A549 (cell line): Measurements from ENCODE around the gene SLC39A5. TPM values are rescaled to one million over a fixed set of nuclear protein-coding genes. Genes with fewer than 3 reads are reported as not detected.

Experiments used
- ATAC-seq, 2 experiments: fragments of 200-7000 bp in 1 of 2; fragments of >200 bp in 1 of 2; cut with Nextera tagmentation in 1 of 2; cut with Tn5 transposase in 1 of 2; 3 replicates each; pipeline versions ENCODE4 v1.8.0 to v1.9.1; 2018 to 2020; ENCODE audit warnings: mild to moderate bottlenecking in 1 of 2, moderate library complexity in 1 of 2
- CTCF ChIA-PET: fragments of 300-600 bp; sonication (Branson Sonifier 250); formaldehyde crosslinking; extraction: SDS; loops from one replicate; lab custom pipeline; 2021; ENCODE audit warnings: antibody characterized with exemption, inconsistent platforms; lab: Yijun Ruan, JAX
- POLR2A ChIA-PET: fragments of 350-600 bp; formaldehyde crosslinking; extraction: SDS; loops from one replicate; lab custom pipeline; 2021; ENCODE audit warnings: antibody characterized with exemption, inconsistent platforms; lab: Yijun Ruan, JAX
- DNase-seq, 2 experiments: peaks; one replicate each; pipeline versions ENCODE4 v3.0.0 to v3.0.0-alpha.2; 2011 to 2016; ENCODE audit warnings: low read depth in 1 of 2, low spot score in 1 of 2
- FAIRE-seq: peaks from 2 replicates; lab custom pipeline; 2011; peaks lifted over from hg19 to GRCh38; lab: Jason Lieb, UNC
- H3K27ac ChIP-seq, 2 experiments: fragments of >200 bp; sonication (Bioruptor Twin); formaldehyde crosslinking; 3 replicates each; pipeline ENCODE4 v1.5.1; 2016 to 2017
- H3K4me1 ChIP-seq: fragments of >200 bp; sonication (Bioruptor Twin); formaldehyde crosslinking; 3 replicates; pipeline ENCODE4 v1.6.1; 2016
- H3K4me2 ChIP-seq: fragments of >200 bp; sonication (Bioruptor Twin); formaldehyde crosslinking; 3 replicates; pipeline ENCODE4 v1.6.1; 2016
- H3K4me3 ChIP-seq: fragments of >200 bp; sonication (Bioruptor Twin); formaldehyde crosslinking; 3 replicates; pipeline ENCODE4 v1.5.1; 2016
- H3K9me3 ChIP-seq: fragments of >200 bp; sonication (Bioruptor Twin); formaldehyde crosslinking; 3 replicates; pipeline ENCODE4 v1.6.1; 2016
- EP300 ChIP-seq, 2 experiments: fragments of >200 bp; sonication (Bioruptor Twin); formaldehyde crosslinking; IDR thresholded peaks; 2 replicates in 1 of 2; 3 replicates in 1 of 2; pipeline ENCODE4 v1.6.1; 2016 to 2017
- ESRRA ChIP-seq: fragments of 150-350 bp; IDR thresholded peaks from 2 replicates; pipeline ENCODE4 v1.6.1; 2014; ENCODE audit warnings: mild to moderate bottlenecking, low read length, borderline replicate concordance
- FOSB ChIP-seq: fragments of 250-450 bp; sonication (Bioruptor Pico); IDR thresholded peaks from 2 replicates; pipeline ENCODE4 v1.5.0; 2020; ENCODE audit warnings: mild to moderate bottlenecking, moderate library complexity
- FOSL2 ChIP-seq, 2 experiments: fragments of 450-650 bp in 1 of 2; fragments of >200 bp in 1 of 2; sonication (Bioruptor Twin) in 1 of 2; formaldehyde crosslinking; IDR thresholded peaks; 2 replicates each; pipeline versions ENCODE4 v1.5.0 to v1.6.1; 2016 to 2020; ENCODE audit warnings: mild to moderate bottlenecking in 1 of 2, moderate library complexity in 1 of 2
- GATA3 ChIP-seq: IDR thresholded peaks from 2 replicates; pipeline ENCODE4 v1.6.1; 2012; ENCODE audit warnings: borderline replicate concordance
- HES2 ChIP-seq: fragments of >200 bp; sonication (Bioruptor Twin); formaldehyde crosslinking; IDR thresholded peaks from 2 replicates; pipeline ENCODE4 v1.6.1; 2016
- HEYL ChIP-seq: fragments of 250-450 bp; sonication (Bioruptor Pico); IDR thresholded peaks from 2 replicates; pipeline ENCODE4 v1.8.0; 2021; ENCODE audit warnings: mild to moderate bottlenecking, moderate library complexity
- HOXA7 ChIP-seq: fragments of 250-450 bp; sonication (Bioruptor Pico); IDR thresholded peaks from 2 replicates; pipeline ENCODE4 v1.5.0; 2020; ENCODE audit warnings: mild to moderate bottlenecking, moderate library complexity
- JUNB ChIP-seq: fragments of >200 bp; sonication (Bioruptor Twin); formaldehyde crosslinking; IDR thresholded peaks from 2 replicates; pipeline ENCODE4 v1.6.1; 2016
- MAX ChIP-seq: IDR thresholded peaks from 2 replicates; pipeline ENCODE4 v1.6.1; 2012
- MAZ ChIP-seq: fragments of 150-350 bp; IDR thresholded peaks from 2 replicates; pipeline ENCODE4 v1.6.1; 2014; ENCODE audit warnings: antibody characterized with exemption, low read depth, low read length, borderline replicate concordance
- NR3C1 ChIP-seq: fragments of >200 bp; sonication (Bioruptor Twin); formaldehyde crosslinking; IDR thresholded peaks from 3 replicates; pipeline ENCODE4 v1.6.1; 2017
- PHF8 ChIP-seq: fragments of 200-600 bp; sonication (generic); IDR thresholded peaks from 2 replicates; pipeline ENCODE4 v1.6.1; 2016; ENCODE audit warnings: low read depth, mild to moderate bottlenecking, antibody characterized with exemption, moderate library complexity, borderline replicate concordance
- POLR2A ChIP-seq: IDR thresholded peaks from 2 replicates; pipeline ENCODE4 v1.6.1; 2012; ENCODE audit warnings: mild to moderate bottlenecking, low read length
- RAD21 ChIP-seq, 2 experiments: fragments of >200 bp in 1 of 2; sonication (Bioruptor Twin) in 1 of 2; formaldehyde crosslinking in 1 of 2; IDR thresholded peaks in 1 of 2; conservative IDR thresholded peaks in 1 of 2; 2 replicates in 1 of 2; 3 replicates in 1 of 2; pipeline ENCODE4 v1.6.1; 2012 to 2018; ENCODE audit warnings: inconsistent platforms in 1 of 2
- RCOR1 ChIP-seq: fragments of 150-350 bp; IDR thresholded peaks from 2 replicates; pipeline ENCODE4 v1.6.1; 2014; ENCODE audit warnings: antibody characterized with exemption, low read length, low read depth
- RFX5 ChIP-seq: fragments of 450-650 bp; IDR thresholded peaks from 2 replicates; pipeline ENCODE4 v1.7.1; 2014; ENCODE audit warnings: antibody characterized with exemption, mild to moderate bottlenecking, moderate library complexity
- SMC3 ChIP-seq: fragments of >200 bp; sonication (Bioruptor Twin); formaldehyde crosslinking; IDR thresholded peaks from 3 replicates; pipeline ENCODE4 v1.6.1; 2018; ENCODE audit warnings: inconsistent platforms
- TFCP2L1 ChIP-seq: fragments of 250-450 bp; sonication (Bioruptor Pico); IDR thresholded peaks from 2 replicates; pipeline ENCODE4 v1.5.0; 2021; ENCODE audit warnings: mild to moderate bottlenecking
- ZC3H11A ChIP-seq: fragments of 450-650 bp; IDR thresholded peaks from 2 replicates; pipeline ENCODE4 v1.6.1; 2014; ENCODE audit warnings: antibody characterized with exemption, mild to moderate bottlenecking
- ZFP36 ChIP-seq: fragments of 450-650 bp; IDR thresholded peaks from 2 replicates; pipeline ENCODE4 v1.6.1; 2014; ENCODE audit warnings: borderline replicate concordance; ENCODE audit not compliant: partially characterized antibody
- ZNF302 ChIP-seq: fragments of 250-450 bp; sonication (Bioruptor Pico); IDR thresholded peaks from 2 replicates; pipeline ENCODE4 v1.9.0; 2021; ENCODE audit warnings: inconsistent platforms, mild to moderate bottlenecking, moderate library complexity
- WGBS: methylation state at CpG from one replicate; pipeline ENCODE4 v1.1.6; 2017; ENCODE audit errors: missing lambda C conversion rate; 5-methylcytosine and 5-hydroxymethylcytosine counted together
- polyA plus RNA-seq, 4 experiments: library from polyadenylated mRNA; depleted of rRNA in 3 of 4; stranded (reverse); fragments of >200 nt; fragmentation: RNase III in 1 of 4; extraction: RNeasy Plus Mini Kit Qiagen cat#74134 plus additional on column Dnase treatment in 1 of 4; gene quantifications; 2 replicates in 3 of 4; 3 replicates in 1 of 4; pipeline ENCODE4 v1.2.3, GENCODE V29; 2011 to 2017
- TF ChIP-seq, protein P1 (sequence below): IDR thresholded peaks from 2 replicates; pipeline ENCODE4 v1.6.1; 2012
- TF ChIP-seq, protein P2 (sequence below): fragments of 250-450 bp; sonication (Bioruptor Pico); IDR thresholded peaks from 2 replicates; pipeline ENCODE4 v1.5.0; 2020; ENCODE audit warnings: low read depth, mild to moderate bottlenecking, moderate library complexity
- TF ChIP-seq, protein P3 (sequence below): IDR thresholded peaks from 2 replicates; pipeline ENCODE4 v1.6.1; 2012; ENCODE audit warnings: low read depth, borderline replicate concordance

SLC39A5 gene
- polyA plus RNA-seq, 2 of the 4 experiments (the other 2 are of a cell fraction), result 0.23 TPM; not detected in 1

DNA sequence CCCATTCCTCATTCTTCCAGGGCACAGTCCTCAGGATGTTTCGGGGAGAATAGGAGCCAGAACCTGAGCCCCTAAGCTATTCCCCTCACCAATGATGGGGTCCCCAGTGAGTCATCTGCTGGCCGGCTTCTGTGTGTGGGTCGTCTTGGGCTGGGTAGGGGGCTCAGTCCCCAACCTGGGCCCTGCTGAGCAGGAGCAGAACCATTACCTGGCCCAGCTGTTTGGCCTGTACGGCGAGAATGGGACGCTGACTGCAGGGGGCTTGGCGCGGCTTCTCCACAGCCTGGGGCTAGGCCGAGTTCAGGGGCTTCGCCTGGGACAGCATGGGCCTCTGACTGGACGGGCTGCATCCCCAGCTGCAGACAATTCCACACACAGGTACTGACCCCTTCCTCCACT is 1.3 kb downstream of the SLC39A5 start:
- no peak overlapping the region for H3K27ac ChIP-seq
- no peak for FAIRE-seq
- no peak overlapping the region for H3K4me2 ChIP-seq
- TF ChIP-seq ESRRA (no peak), JUNB (no peak), SMC3 (no peak), ZFP36 (no peak), HEYL (CRISPR knock-in tag) (no peak), FOSB (CRISPR knock-in tag) (no peak), RFX5 (no peak), RCOR1 (no peak)
- TF ChIP-seq, protein P1, sequence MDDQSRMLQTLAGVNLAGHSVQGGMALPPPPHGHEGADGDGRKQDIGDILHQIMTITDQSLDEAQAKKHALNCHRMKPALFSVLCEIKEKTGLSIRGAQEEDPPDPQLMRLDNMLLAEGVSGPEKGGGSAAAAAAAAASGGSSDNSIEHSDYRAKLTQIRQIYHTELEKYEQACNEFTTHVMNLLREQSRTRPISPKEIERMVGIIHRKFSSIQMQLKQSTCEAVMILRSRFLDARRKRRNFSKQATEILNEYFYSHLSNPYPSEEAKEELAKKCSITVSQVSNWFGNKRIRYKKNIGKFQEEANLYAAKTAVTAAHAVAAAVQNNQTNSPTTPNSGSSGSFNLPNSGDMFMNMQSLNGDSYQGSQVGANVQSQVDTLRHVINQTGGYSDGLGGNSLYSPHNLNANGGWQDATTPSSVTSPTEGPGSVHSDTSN, result no peak
- TF ChIP-seq, protein P2, sequence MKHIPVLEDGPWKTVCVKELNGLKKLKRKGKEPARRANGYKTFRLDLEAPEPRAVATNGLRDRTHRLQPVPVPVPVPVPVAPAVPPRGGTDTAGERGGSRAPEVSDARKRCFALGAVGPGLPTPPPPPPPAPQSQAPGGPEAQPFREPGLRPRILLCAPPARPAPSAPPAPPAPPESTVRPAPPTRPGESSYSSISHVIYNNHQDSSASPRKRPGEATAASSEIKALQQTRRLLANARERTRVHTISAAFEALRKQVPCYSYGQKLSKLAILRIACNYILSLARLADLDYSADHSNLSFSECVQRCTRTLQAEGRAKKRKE (CRISPR knock-in tag), result no peak
- TF ChIP-seq, all 56 proteins: peak for 0
- Histone ChIP-seq H3K4me1 (peaks cover 9% of the 10 kb centered on the region), H3K9me3 (no peaks in the 10 kb centered on the region), H3K4me3 (no peak overlapping the region)
- POLR2A ChIA-PET, result interaction anchor here (1.9 kb wide), 1 partner anchor 9 kb away, joined by 6 read pairs; the partner anchor contains the start of gene RNF41
- ATAC-seq (no peak), DNase-seq (no peak)
- WGBS, result 81% methylated on average over 10 of the region's 11 CpGs
- CTCF ChIA-PET, result interaction anchor here (0.9 to 7.0 kb wide), 7 partner anchors 9 to 113 kb away, joined by 3 to 69 read pairs (median 4); partner anchors contain the start of genes ANKRD52, COQ10A, RNF41 and SMARCC2

DNA sequence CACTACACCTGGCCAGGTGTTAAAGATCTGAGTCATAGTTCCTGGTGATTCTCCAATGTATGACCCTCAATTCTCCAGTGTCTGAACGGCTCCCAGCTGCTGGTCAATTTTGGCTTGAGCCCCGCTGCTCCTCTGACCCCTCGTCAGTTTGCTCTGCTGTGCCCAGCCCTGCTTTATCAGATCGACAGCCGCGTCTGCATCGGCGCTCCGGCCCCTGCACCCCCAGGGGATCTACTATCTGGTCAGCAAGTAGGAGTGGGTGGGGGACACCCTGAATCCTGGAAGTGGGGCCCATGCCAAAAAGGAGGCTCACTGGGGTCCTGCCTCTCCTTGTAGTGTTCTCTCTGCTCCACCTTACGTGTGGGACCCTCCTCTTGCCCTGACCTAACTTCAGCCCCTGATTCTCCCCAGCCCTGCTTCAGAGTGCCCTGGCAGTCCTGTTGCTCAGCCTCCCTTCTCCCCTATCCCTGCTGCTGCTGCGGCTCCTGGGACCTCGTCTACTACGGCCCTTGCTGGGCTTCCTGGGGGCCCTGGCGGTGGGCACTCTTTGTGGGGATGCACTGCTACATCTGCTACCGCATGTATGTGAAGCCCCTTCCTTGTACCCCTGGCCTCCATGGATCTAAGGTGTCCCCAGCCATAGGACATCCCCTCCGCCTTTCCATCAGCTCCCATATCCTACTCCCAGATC is 5.0 kb downstream of the SLC39A5 start:
- 94% methylated on average over 16 of the region's 16 CpGs for WGBS
- DNase-seq, result no peak
- TF ChIP-seq SMC3 (no peak), HOXA7 (CRISPR knock-in tag) (no peak), MAZ (no peak), EP300 (IDR thresholded peaks at IDR 0.05) (no peak), MAX (no peak), RAD21 (conservative IDR thresholded peaks at IDR 0.05 in 1 of 2, IDR thresholded peaks at IDR 0.05 in 1 of 2) (no peak), NR3C1 (no peak), ZNF302 (CRISPR knock-in tag) (no peak), ZC3H11A (no peak)
- ChIA-PET POLR2A (no interaction called here), CTCF (interaction anchor here (0.9 to 7.0 kb wide), 9 partner anchors 9 to 131 kb away, joined by 3 to 69 read pairs (median 7); partner anchors contain the start of genes ANKRD52 and SMARCC2)
- Histone ChIP-seq H3K4me1 (peaks cover 8% of the 10 kb centered on the region), H3K9me3 (no peaks in the 10 kb centered on the region), H3K4me2 (no peak overlapping the region), H3K27ac (no peak overlapping the region), H3K4me3 (no peak overlapping the region)
- no peak for FAIRE-seq
- peak; percentile 3 to 7; a peak in 2 of 6 replicates for ATAC-seq

DNA sequence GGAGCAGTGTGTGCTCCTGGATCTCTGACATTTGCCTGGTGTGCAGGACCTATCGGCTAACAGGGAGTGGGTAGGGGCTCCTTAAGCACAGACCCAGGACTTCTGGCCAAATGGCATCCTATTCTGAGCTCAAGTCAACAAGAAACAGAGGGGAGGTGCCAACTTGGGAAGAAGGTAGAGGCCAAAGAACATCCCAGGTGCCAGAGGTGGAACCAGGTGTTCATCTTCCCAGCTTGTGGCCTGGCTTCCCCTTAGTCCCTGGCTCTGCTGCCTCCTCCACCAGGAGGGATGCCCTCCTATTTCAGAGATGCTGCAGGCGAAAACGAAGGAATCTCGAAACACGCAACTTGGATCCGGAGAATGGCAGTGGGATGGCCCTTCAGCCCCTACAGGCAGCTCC is 6.2 kb downstream of the SLC39A5 start:
- TF ChIP-seq, protein P3, sequence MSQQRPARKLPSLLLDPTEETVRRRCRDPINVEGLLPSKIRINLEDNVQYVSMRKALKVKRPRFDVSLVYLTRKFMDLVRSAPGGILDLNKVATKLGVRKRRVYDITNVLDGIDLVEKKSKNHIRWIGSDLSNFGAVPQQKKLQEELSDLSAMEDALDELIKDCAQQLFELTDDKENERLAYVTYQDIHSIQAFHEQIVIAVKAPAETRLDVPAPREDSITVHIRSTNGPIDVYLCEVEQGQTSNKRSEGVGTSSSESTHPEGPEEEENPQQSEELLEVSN, result no peak
- TF ChIP-seq TFCP2L1 (CRISPR knock-in tag), result no peak
- TF ChIP-seq POLR2A, result no peak
- no peak for TF ChIP-seq FOSL2 (IDR thresholded peaks at IDR 0.05)
- TF ChIP-seq FOSL2 (CRISPR knock-in tag; IDR thresholded peaks at IDR 0.05), result no peak
- TF ChIP-seq FOSB (CRISPR knock-in tag), result no peak
- no peak for TF ChIP-seq PHF8
- TF ChIP-seq GATA3, result no peak
- no peak for TF ChIP-seq HES2
- no peak for TF ChIP-seq HOXA7 (CRISPR knock-in tag)
- TF ChIP-seq ESRRA, result no peak
- ChIA-PET CTCF (interaction anchor here (1.1 to 7.0 kb wide), 6 partner anchors 8 to 31 kb away, joined by 3 to 69 read pairs (median 4); partner anchors contain the start of genes ANKRD52 and COQ10A), POLR2A (interaction anchor here (1.2 kb wide), 1 partner anchor 14 kb away, joined by 4 read pairs; the partner anchor contains the start of gene RNF41)
- Histone ChIP-seq H3K9me3 (no peaks in the 10 kb centered on the region), H3K27ac (no peak overlapping the region), H3K4me2 (no peak overlapping the region), H3K4me1 (no peaks in the 10 kb centered on the region), H3K4me3 (no peak overlapping the region)
- FAIRE-seq, result no peak
- no peak for ATAC-seq
- DNase-seq, result no peak
- 98% methylated on average over 6 of the region's 6 CpGs for WGBS
